Loucy (cell line): ENCODE data around the gene CAMTA1.

Source experiments
- EZH2phosphoT487 ChIP-seq: fragments of 200-600 bp; IDR thresholded peaks from 2 replicates; pipeline ENCODE4 v1.6.1; 2018; ENCODE audit warnings: antibody characterized with exemption, mild to moderate bottlenecking, moderate library complexity, borderline replicate concordance
- TF ChIP-seq, protein P1 (sequence below): fragments of 200-600 bp; sonication (generic); conservative IDR thresholded peaks from 2 replicates; pipeline ENCODE4 v1.5.1; 2014; ENCODE audit warnings: mild to moderate bottlenecking, antibody characterized with exemption, low read length

GRCh38 chr1:7516929-7517328, 731.7 kb downstream of the CAMTA1 start:
- TF ChIP-seq, protein P1, sequence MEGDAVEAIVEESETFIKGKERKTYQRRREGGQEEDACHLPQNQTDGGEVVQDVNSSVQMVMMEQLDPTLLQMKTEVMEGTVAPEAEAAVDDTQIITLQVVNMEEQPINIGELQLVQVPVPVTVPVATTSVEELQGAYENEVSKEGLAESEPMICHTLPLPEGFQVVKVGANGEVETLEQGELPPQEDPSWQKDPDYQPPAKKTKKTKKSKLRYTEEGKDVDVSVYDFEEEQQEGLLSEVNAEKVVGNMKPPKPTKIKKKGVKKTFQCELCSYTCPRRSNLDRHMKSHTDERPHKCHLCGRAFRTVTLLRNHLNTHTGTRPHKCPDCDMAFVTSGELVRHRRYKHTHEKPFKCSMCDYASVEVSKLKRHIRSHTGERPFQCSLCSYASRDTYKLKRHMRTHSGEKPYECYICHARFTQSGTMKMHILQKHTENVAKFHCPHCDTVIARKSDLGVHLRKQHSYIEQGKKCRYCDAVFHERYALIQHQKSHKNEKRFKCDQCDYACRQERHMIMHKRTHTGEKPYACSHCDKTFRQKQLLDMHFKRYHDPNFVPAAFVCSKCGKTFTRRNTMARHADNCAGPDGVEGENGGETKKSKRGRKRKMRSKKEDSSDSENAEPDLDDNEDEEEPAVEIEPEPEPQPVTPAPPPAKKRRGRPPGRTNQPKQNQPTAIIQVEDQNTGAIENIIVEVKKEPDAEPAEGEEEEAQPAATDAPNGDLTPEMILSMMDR, result no peak
- TF ChIP-seq EZH2phosphoT487, result no peak
